GM19099 (cell line): ENCODE data around the gene CA6.

ENCODE experiments used
- POLR2A ChIP-seq: IDR thresholded peaks from 3 replicates; pipeline ENCODE4 v1.6.1; 2011; ENCODE audit warnings: low read depth; ENCODE audit not compliant: insufficient read length; ENCODE audit errors: extremely low read depth

The CA6 gene

GRCh38 chr1:8963963-8964362 lies 18.3 kb downstream of the CA6 start:
- TF ChIP-seq POLR2A, result no peak

GRCh38 chr1:8965121-8965820 lies 19.6 kb downstream of the CA6 start:
- TF ChIP-seq POLR2A, result no peak

- TF ChIP-seq POLR2A, result no peak
These were observed 20.9 kb downstream of the CA6 start for GRCh38 chr1:8966606-8967005.

GRCh38 chr1:8969937-8970336 lies 24.3 kb downstream of the CA6 start:
- no peak for TF ChIP-seq POLR2A

GRCh38 chr1:8970870-8971337 lies 25.2 kb downstream of the CA6 start:
- TF ChIP-seq POLR2A, result no peak

- no peak for TF ChIP-seq POLR2A
These were observed 28.9 kb downstream of the CA6 start for GRCh38 chr1:8974551-8974950.

GRCh38 chr1:8976338-8976737 lies 30.7 kb downstream of the CA6 start:
- TF ChIP-seq POLR2A, result no peak

- TF ChIP-seq POLR2A, result no peak
These were observed 31.3 kb downstream of the CA6 start for GRCh38 chr1:8976896-8977450.

GRCh38 chr1:8980656-8981055 lies 35.0 kb downstream of the CA6 start:
- TF ChIP-seq POLR2A, result no peak

GRCh38 chr1:8981169-8981568 lies 35.5 kb downstream of the CA6 start:
- TF ChIP-seq POLR2A, result no peak

GRCh38 chr1:8984203-8984602 lies 38.5 kb downstream of the CA6 start:
- TF ChIP-seq POLR2A, result no peak

GRCh38 chr1:8984990-8985389 lies 39.3 kb downstream of the CA6 start:
- TF ChIP-seq POLR2A, result no peak

GRCh38 chr1:8985915-8986813 lies 40.5 kb downstream of the CA6 start:
- TF ChIP-seq POLR2A, result no peak

GRCh38 chr1:8986814-8987190 lies 41.1 kb downstream of the CA6 start:
- TF ChIP-seq POLR2A, result no peak

- no peak for TF ChIP-seq POLR2A
These were observed 42.4 kb downstream of the CA6 start for GRCh38 chr1:8987881-8988617.
